Stimulated activated memory B cell treated with anti-CD40 and anti-IgM and Interleukin-4, amounts not matched to agents 10 μg/mL and 1 μg/mL and 100 μg/mL, for 72 hours (primary cell): ENCODE data around the gene LRRC3C.

Experiments
- ATAC-seq: fragments of 150-1000 bp; cut with Tn5 transposase; 2 replicates; pipeline ENCODE4 v1.10.0; 2021
- H3K27ac Mint-ChIP-seq: one replicate; pipeline ENCODE4 v1.8.0; 2022; ENCODE audit warnings: mild to moderate bottlenecking, mixed read lengths
- H3K27me3 Mint-ChIP-seq: one replicate; pipeline ENCODE4 v1.8.0; 2022; ENCODE audit warnings: mixed read lengths
- H3K36me3 Mint-ChIP-seq: one replicate; pipeline ENCODE4 v1.8.0; 2022; ENCODE audit warnings: mixed read lengths
- H3K4me1 Mint-ChIP-seq: one replicate; pipeline ENCODE4 v1.8.0; 2022; ENCODE audit warnings: mixed read lengths
- H3K4me3 Mint-ChIP-seq: one replicate; pipeline ENCODE4 v1.8.0; 2022; ENCODE audit warnings: mild to moderate bottlenecking, moderate library complexity, mixed read lengths
- H3K9me3 Mint-ChIP-seq: one replicate; pipeline ENCODE4 v1.8.0; 2022; ENCODE audit warnings: mixed read lengths

The LRRC3C gene

DNA sequence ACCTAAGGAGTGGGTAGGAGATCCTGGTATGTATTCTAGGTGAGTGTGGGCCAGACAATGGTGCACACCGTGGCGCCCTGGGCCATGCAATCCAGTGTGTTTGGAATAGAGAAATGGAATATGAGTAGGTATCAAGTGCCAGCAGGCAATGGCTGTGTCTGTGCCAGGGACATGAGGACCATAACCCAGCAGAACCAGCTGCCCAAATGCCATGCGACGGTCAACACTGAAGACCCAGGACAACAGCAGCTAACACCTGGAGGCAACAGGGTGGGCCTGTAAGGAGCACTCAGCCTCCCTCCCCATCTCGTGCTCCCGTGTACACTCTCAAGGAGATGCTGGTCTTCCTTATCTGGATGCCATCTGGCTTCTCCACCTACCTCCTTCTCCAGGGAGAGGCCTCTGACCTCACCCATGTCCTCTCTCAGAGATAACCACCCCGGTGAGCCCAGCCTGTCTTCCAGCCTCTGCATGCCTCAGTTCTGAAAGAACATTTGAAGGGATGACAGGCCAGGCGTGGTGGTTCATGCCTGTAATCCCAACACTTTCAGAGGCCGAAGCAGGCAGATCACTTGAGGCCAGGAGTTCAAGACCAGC lies 8.3 kb upstream of the LRRC3C start:
- peak overlapping the region; percentile 45 for H3K27ac Mint-ChIP-seq
- peaks cover 81% of the 10 kb centered on the region for H3K4me1 Mint-ChIP-seq
- H3K4me3 Mint-ChIP-seq = no peak overlapping the region
- no peaks in the 10 kb centered on the region for H3K27me3 Mint-ChIP-seq
- H3K9me3 Mint-ChIP-seq = peaks cover 3% of the 10 kb centered on the region
- H3K36me3 Mint-ChIP-seq = peaks cover 69% of the 10 kb centered on the region
- ATAC-seq = no peak

DNA sequence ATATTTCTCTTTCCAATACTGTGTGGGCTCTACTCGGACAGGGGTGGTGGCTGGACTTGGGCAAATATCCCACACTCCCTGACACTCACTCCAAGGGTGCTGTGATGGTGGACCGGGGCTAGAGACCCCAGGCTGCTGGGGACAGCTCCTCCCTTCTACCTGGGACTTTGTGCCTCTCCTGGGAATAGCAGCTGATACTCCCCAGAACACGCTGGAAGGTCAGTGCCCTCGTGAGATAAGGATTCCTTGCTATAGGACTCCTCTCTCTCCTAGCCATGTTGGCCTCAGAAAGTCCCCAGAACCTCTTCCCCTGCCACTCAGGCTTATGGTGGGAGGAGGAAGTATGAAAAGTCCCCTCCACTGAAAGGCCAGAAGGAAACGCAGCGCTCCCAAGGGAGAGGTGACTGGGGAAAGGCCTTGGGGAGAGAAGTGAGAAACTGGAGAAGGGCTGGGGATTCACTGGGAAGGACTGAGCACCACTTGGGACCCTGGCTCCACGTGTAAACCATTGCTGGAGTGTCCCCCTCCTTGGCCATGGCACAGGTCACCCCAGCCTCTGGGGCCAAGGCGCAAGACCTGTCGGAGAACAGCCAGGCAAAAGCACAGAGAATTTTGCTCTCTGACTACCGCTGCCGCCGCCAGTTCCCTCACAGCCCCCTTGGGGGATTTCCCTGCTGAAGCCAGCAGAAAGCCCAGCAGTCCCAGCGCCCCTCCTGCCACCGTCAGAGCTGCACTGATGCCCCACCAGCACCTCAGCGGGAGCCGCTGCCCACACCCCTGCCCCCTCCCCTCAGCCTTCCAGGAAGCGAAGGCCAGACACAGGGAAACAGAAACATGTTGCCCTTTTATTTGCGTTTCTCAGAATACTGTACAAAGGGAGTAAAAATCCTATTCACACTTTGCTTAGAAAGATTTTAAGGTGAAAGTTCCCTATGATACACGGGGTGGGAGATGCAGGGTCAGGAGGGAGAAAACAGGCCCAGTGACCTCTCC lies 7.0 kb upstream of the LRRC3C start:
- Mint-ChIP-seq H3K27me3 (no peaks in the 10 kb centered on the region), H3K36me3 (peaks cover 66% of the 10 kb centered on the region), H3K4me1 (peaks cover 88% of the 10 kb centered on the region), H3K9me3 (peaks cover 3% of the 10 kb centered on the region), H3K4me3 (peak overlapping the region; percentile 36), H3K27ac (peak overlapping the region; percentile 84)
- peak; percentile 75 for ATAC-seq

DNA sequence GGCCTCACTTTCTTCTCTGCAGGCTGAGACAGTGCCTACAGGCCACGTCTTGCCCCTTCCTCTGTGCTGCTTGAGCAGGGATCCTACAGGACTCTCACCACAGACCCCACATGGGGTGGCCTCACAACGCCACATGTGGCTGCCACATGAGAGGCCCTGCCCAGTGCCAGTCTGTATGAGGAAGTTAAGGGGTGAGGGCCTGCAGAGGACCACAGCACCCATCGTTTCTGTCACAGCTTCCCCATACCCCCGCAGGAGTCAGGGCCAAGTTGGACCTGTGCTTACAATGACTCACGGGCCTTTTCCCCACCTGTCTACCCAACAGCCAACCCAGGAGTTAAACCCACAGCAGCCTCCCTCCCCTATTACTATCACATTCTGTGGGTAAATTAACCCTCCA lies 6.2 kb upstream of the LRRC3C start:
- Mint-ChIP-seq H3K36me3 (peaks cover 66% of the 10 kb centered on the region), H3K4me3 (peak overlapping the region; percentile 36), H3K27me3 (no peaks in the 10 kb centered on the region), H3K9me3 (peaks cover 3% of the 10 kb centered on the region), H3K4me1 (peaks cover 94% of the 10 kb centered on the region), H3K27ac (peak overlapping the region; percentile 84)
- peak; percentile 84 for ATAC-seq

DNA sequence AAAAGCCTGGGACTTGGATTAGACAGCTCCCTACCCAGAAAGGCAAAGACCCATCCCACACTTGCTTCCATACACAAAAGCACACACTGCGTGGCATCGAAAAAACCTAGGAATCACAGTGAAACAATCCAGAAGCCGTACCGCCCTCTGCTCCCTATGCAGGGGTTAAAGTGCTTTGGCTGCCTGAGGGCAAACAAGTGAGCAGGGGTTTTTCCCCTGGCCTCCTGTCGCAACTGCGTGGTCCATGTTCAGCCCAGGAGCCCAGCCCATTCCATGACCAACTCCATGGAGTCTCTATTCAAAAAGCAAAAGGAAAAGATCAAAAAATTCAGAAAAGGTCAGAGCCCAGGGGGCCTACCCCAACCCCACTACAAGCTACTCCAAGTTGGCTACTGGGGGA lies 5.5 kb upstream of the LRRC3C start:
- Mint-ChIP-seq H3K27me3 (no peaks in the 10 kb centered on the region), H3K27ac (peak overlapping the region; percentile 84), H3K4me1 (peaks cover 92% of the 10 kb centered on the region), H3K36me3 (peaks cover 60% of the 10 kb centered on the region), H3K9me3 (peaks cover 3% of the 10 kb centered on the region), H3K4me3 (peak overlapping the region; percentile 11)
- ATAC-seq = no peak

DNA sequence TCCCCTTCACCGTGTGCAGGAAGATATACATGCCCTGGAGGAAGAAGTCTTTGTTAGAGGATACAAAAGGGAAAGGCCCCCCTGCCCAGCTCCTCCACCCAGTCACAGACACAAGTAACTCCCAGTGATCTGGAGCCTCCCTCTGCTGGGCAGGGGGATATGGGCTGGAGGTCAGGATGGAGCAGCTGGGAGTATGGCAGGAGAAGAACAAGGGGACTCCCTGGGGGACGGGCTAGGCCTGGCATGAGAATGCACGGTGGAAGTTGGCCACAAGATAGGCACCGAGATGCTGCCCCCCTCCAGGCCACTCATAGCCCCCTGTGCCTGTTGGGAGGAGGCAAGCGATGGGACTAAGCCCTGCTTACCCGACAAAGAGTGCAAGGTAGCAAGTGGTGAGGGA lies 4.3 kb upstream of the LRRC3C start:
- Mint-ChIP-seq H3K27me3 (no peaks in the 10 kb centered on the region), H3K36me3 (peaks cover 48% of the 10 kb centered on the region), H3K9me3 (peaks cover 2% of the 10 kb centered on the region), H3K4me3 (no peak overlapping the region), H3K4me1 (peaks cover 90% of the 10 kb centered on the region), H3K27ac (peak overlapping the region; percentile 84)
- no peak for ATAC-seq

DNA sequence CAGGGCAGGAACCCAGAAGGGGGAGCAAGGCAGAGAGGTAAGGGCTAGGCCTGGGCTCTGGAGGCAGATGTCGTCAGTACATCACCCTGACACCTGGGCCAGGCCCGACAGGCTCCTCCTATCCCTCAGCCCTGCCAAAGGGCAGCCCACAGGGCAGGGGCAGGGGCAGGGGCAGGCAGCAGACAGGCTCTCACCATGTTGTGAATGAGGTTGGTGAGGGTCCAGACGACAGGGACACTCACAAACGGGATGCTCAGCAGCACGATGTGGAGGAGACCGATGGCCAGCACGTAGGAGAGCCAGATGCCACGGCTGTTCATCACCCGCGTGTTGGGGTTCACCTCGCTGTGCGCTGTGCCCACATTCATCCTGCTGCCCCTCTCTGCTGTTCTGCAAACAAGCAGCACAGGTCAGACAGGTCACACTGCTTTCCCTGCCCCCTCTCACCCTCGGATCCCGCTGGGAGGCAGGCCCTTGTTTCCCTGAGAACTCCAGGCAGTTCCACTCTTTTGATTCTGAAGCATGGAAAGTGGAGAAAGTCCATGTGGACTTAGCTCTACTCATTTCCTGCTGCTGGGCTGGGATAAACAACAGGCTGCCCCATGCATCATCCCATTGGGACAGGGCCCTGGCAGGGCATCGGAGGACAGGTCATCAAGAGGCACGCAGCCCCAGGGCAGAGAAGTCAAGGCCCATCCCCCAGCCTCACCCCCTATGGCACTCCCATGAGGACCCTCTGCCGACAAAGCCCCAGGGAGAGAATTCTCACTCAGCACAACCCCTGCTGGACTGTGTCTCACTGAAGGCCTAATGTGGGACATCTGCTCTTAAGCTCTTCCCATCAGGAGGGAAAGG lies 3.5 kb upstream of the LRRC3C start:
- peak overlapping the region; percentile 87 for H3K27ac Mint-ChIP-seq
- no peaks in the 10 kb centered on the region for H3K9me3 Mint-ChIP-seq
- H3K4me3 Mint-ChIP-seq = no peak overlapping the region
- H3K27me3 Mint-ChIP-seq = no peaks in the 10 kb centered on the region
- peaks cover 41% of the 10 kb centered on the region for H3K36me3 Mint-ChIP-seq
- ATAC-seq = no peak
- H3K4me1 Mint-ChIP-seq = peaks cover 90% of the 10 kb centered on the region

DNA sequence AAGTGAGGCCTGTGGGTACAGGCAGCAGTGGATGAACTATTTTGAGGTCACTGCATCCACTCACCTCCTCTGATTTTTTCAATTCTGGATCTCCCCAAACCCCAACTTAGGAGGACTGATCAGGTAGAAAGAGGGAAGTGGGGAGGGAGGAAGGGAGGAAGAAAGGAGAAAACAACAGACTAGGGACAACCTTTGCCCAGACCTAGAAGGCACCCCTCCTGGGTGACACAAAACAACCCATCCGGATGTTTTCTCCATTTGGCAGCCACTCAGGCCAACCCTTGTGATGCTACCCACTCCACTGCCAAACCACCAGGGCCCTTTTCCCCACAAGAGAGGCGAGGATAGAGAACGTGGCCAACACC lies 2.9 kb upstream of the LRRC3C start:
- Mint-ChIP-seq H3K27me3 (no peaks in the 10 kb centered on the region), H3K4me3 (no peak overlapping the region), H3K27ac (peak overlapping the region; percentile 87), H3K4me1 (peaks cover 91% of the 10 kb centered on the region), H3K36me3 (peaks cover 36% of the 10 kb centered on the region), H3K9me3 (no peaks in the 10 kb centered on the region)
- ATAC-seq = no peak

DNA sequence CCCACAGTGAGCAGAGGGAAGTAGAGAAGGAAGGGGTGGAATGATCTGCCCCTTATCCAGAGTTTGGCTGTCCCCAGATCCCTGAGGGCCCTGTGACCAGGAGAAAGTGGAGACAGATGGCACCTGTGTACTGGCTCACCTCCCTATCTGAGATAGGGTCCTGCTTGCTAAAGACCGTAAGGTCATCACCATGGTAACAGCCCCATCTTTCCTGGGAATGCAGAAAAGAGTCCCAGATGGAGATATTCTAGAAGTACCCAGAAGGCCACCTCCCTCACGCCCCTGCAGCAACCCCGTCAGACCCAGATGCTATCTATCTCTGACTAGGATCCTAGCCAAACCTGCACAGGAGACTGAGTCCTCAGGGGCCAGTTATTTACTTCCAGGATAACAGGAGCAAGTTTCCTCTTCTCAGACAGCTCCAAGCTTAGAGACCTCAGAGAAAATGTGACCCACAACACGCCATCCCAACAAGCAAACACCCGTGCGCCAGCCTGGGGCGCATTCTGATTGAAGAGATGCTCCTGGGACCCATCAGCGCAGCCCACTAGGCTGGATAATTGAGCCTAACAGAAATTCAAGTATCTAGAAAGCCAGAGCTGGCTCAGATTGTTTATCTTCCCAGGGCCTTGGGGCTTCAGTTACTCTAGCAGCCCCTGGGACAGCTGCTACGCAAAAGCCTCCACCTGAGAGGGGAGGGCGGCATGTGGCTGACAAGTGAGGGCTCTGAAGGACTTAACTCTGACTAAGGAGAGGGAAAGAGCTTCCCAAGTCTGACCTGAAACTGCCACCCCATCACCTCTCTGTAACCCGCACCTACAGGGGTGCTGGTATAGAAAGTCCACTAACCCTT lies 2.0 kb upstream of the LRRC3C start:
- peak overlapping the region; percentile 87 for H3K27ac Mint-ChIP-seq
- peaks cover 30% of the 10 kb centered on the region for H3K36me3 Mint-ChIP-seq
- no peaks in the 10 kb centered on the region for H3K27me3 Mint-ChIP-seq
- H3K9me3 Mint-ChIP-seq = no peaks in the 10 kb centered on the region
- no peak for ATAC-seq
- peaks cover 87% of the 10 kb centered on the region for H3K4me1 Mint-ChIP-seq
- peak overlapping the region; percentile 86 for H3K4me3 Mint-ChIP-seq

DNA sequence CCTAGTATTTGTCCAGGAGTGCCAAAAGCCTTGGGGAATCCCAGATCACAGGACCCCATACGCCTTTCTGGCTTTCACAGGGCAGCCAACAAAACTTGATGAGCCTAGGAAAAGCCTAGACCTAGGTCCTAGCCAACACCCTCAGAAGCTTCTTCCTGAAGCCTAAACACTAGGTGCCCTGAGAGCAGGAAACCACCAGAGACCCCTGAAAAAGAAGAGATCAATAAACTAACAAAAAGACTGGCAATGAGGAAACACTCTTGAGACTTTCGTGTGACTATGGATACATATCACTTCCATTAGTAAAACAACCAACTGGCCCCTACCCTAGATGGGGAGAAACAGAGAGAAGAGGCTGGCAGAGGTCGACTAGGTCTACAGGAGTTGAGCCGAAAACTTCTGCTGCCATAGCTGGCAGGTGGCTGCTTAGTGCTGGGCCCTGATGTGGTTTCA lies 1.4 kb upstream of the LRRC3C start:
- peak; percentile 10 for ATAC-seq
- Mint-ChIP-seq H3K4me3 (peak overlapping the region; percentile 86), H3K27ac (peak overlapping the region; percentile 87), H3K27me3 (no peaks in the 10 kb centered on the region), H3K36me3 (peaks cover 30% of the 10 kb centered on the region), H3K9me3 (no peaks in the 10 kb centered on the region), H3K4me1 (peaks cover 81% of the 10 kb centered on the region)

DNA sequence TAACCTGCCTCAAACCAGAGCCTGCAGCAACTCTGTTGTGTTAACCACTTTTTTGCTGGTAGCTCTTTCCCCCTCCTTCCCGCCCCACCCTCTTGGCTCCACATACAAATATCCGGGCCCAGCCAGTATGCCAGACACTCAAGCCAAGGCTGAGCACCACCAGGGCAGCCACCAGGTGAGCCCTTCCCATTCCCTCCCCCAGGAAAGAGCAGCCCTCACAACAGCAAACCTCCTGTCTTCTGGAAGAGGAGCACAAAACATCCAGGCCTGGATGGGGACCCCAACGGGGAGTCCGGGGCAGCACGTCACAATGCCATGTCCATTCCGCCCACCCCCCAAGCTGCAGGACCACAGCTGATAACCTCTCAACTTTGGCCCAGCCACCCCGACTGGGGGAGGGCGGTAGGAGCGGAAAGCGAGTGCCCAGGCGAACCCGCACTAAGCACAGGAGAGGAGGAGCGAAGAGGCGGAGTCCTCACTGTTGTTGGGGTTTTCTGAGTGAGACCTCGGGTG lies 888 bp upstream of the LRRC3C start:
- Mint-ChIP-seq H3K9me3 (no peaks in the 10 kb centered on the region), H3K4me3 (peak overlapping the region; percentile 86), H3K36me3 (peaks cover 26% of the 10 kb centered on the region), H3K27me3 (no peaks in the 10 kb centered on the region), H3K27ac (peak overlapping the region; percentile 87), H3K4me1 (peaks cover 76% of the 10 kb centered on the region)
- peak; percentile 67 for ATAC-seq

DNA sequence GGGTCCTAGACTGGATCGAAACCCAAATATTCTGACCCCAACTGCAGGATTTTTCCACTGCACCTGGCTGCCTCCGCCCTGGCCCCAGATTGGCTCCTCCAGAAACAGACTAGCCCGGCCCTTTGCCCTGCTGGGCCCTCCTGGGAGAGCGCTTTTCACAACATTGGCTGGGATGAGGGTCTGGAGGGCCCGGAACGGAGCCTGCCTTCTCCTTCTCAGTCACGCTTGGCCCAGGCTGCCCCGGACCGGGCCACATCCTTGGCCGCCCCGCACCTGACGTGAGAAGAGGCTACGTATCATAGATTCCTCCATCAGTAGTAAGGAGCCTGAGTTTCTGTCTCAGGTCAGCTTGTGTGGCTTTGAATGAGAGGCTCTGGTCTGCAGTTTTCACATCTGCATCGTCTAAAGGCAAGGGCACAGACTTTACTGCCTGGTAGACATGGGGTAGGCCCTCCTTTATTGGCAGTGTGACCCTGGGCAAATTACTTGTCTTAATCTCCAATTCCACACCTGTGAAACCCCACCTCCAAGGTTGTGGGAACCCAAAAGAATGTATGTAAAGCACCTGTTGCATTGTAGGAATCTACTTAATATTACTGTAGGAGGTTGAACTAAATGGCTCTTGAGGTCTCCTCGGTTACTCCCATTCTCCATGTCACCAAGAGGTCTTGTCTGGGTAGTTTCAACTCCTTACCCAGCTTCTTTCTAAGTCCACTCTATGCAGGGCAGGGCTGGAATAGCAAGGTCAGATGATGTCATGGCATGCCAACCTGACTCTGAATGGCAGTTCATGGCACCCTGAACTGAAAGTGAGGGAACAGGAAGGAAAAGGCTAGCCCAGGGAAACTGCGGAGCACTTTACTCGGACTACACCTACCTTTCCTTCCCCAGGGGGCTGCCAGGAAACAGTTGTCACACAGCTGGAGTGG lies 661 bp downstream of the LRRC3C start:
- H3K27ac Mint-ChIP-seq = peak overlapping the region; percentile 87
- peaks cover 10% of the 10 kb centered on the region for H3K36me3 Mint-ChIP-seq
- no peaks in the 10 kb centered on the region for H3K27me3 Mint-ChIP-seq
- H3K4me1 Mint-ChIP-seq = peaks cover 62% of the 10 kb centered on the region
- H3K4me3 Mint-ChIP-seq = peak overlapping the region; percentile 86
- H3K9me3 Mint-ChIP-seq = no peaks in the 10 kb centered on the region
- ATAC-seq = peak; percentile 24

DNA sequence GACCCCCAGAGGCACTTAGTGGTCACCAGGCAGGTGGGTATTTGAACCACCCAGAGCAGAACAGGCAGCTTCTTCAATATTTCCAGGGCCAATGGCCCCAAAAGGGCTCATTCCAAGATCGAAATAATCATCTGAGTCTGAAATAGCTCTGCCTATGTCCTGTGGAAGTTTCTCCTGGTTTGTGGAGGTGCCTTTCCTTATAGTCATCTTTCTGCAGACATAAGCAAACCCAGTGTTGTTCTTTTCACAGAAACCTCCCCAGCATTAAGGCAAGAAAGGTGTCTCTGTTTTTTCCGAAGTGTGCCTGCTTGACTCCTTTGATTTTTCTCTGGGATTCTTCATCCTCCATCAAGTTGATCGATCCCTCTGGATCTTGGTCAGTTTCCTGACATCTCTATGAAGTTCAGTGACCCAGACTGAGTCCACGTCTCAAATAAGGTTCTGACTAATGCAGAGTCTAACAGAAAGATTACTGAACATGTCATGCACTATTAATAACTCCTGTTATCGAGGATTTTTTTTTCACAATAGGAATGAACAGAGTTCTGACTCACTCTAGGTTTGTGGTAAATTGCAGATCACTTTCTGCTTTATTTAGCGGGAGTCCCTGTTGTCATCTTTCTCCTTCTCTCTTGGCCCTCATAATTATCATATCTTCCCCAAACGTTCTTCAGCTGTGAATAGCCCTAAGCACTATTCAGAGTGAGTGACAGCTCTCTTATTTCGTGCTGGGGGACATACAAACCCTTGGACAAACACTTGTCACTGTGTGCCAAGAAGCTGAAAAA lies 1.5 kb downstream of the LRRC3C start:
- H3K27ac Mint-ChIP-seq = peak overlapping the region; percentile 87
- H3K36me3 Mint-ChIP-seq = peaks cover 5% of the 10 kb centered on the region
- no peak overlapping the region for H3K4me3 Mint-ChIP-seq
- H3K4me1 Mint-ChIP-seq = peaks cover 62% of the 10 kb centered on the region
- H3K27me3 Mint-ChIP-seq = no peaks in the 10 kb centered on the region
- ATAC-seq = peak; percentile 58
- H3K9me3 Mint-ChIP-seq = no peaks in the 10 kb centered on the region
